ENCODE data around the gene CNKSR3. TPM values are rescaled to one million over a fixed set of nuclear protein-coding genes. Genes with fewer than 3 reads are reported as not detected.

The CNKSR3 gene
- total RNA-seq, 1 donor from 2014 or later, result 8.5 TPM

DNA sequence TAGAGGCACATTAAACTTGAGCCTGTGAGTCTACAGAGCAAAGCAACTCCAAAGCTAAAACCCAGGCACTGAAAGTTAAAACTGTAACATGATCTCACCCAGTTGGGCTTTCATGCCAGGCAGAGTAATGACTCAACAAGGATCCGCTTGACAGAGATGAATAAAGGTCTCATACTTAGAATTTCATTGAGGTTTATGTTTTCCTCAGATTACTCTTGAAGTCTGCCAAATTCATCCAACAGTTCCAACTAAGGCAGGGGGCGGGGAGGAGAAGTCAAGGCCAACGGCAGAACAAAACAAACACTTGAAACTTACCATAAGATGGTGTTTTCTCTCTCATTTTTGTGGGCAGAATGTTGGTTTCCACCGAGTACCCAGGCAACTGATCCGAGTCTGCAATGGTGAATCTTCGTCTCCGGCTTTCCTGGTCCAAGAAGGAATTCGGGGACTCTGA, 99.8 kb downstream of the CNKSR3 start:
- DNase-seq, result peak; percentile 87

DNA sequence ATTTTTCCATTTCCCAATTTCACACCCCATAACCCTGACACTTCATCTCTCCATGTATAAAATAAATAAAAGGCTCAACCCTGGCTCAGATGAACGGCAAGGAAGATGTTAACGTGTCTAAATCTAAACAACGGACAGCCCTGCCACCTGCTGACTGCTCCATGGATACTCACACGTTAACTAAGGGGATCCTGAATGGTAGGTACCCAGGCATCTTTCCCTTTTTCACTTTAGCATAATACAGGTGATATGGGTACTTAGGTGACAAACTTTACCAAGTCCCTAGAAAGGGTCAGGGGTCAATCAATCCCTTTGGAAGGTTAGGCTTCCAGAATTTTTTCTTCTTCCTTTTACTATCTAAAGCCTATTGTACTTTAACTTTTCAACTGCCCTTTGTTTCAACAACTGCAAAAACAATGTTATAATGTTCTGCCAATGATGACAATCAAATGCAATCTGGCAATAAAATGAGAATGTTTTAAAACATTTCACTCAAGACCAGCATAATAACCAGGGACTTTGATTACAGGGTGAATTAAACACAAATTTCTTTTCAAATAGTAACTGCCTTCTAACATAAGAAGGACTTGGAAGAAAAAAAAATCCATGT, 101.5 kb downstream of the CNKSR3 start:
- no peak for DNase-seq

DNA sequence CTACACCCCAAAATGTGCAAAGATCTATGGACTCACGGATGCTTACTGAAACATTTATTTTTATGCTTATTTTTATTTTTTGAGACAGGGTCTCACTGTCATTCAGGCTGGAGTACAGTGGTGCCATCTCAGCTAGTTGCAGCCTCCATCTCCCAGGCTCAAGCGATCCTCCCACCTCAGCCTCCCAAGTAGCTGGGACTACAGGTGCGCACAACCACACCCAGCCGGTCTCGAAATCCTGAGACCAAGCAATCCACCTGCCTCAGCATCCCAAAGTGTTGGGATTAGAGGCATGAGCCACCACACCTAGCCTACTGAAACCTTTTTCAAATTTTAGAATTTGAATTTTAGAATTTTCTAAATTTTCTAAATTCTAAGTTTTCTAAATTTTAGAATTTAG, 103.0 kb downstream of the CNKSR3 start:
- no peak for DNase-seq

DNA sequence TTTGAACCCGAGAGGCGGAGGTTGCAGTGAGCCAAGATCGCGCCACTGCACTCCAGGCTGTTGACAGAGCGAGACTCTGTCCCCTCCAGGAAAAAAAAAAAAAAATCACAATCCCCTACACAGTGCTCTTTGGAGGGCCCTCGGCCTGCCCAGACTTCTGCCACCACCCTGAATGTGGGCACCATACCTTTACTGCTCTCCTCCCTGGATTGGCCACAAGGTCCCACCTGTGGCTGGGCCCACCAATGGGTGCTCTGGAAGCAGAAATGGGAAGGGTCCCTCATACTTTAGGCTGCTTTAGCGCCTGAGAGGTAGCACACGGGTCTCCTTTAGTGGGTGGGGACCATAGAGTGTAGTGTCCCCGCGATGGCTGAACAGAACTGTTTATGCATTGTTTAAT, 103.6 kb downstream of the CNKSR3 start:
- DNase-seq, result no peak

DNA sequence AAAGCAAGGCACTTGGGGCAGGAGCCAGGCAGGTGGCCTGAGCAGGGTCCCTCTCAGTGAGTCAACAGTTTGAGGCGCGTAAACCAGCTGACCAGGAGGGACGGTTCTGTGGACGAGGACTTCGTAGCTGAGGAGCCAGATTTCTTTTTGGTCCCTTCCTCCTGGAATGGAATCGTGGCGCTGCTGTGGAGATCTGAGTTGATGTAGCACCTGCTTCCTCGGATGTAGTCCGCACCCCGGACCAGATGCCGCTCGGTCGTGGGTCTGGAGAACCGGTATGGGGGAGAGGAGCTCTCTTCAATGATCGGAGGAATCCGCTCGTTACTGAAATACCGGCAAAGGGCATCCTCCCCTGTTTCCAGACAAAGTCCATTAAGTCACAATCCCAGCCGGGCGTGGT, 104.2 kb downstream of the CNKSR3 start:
- DNase-seq, result no peak

DNA sequence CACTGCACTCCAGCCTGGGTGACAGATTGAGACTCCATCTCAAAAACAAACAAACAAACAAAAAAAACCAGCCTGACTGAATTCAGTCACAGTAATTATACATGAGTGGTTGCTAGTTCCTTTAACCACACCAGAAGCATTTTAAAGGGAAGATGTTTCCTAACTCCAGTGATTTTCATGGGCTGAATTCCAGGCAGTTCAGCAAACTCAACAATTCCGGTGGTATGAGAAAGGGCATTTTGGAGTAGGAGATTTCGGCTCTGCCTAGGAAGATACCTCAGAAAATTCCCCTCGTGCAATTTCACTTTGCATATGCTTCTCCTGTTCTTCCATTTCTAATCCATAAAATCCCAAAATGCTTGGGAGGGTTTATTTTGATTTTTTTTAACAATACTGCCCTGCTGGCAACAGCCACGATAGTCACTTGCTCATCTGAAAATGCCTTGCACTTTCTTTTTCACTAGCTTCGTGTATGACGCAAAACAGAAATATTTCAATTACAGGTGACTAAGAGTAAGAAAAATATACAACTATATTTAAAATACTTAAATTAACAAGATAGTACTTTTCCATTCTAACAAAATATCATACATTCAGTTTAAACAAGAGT, 105.6 kb downstream of the CNKSR3 start:
- DNase-seq, result no peak

DNA sequence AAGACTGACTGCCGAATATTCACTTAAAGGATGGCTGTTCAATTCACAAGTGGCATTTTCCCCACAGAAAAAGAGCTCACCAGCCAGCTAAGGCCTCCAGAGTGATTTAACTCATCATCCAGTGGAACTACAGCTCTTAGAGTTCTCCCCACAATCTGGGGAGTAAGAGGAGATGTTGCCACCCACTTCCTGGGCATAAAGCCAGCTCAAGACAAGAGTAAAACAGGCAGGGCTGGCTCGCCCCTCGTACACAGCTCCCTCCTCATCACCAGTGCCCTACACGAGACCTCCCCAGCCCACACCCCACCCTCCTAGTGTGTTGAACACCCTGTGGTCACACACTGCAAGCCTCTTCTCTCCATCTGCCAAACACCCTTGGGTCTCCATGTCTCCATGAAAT, 106.7 kb downstream of the CNKSR3 start:
- no peak for DNase-seq

DNA sequence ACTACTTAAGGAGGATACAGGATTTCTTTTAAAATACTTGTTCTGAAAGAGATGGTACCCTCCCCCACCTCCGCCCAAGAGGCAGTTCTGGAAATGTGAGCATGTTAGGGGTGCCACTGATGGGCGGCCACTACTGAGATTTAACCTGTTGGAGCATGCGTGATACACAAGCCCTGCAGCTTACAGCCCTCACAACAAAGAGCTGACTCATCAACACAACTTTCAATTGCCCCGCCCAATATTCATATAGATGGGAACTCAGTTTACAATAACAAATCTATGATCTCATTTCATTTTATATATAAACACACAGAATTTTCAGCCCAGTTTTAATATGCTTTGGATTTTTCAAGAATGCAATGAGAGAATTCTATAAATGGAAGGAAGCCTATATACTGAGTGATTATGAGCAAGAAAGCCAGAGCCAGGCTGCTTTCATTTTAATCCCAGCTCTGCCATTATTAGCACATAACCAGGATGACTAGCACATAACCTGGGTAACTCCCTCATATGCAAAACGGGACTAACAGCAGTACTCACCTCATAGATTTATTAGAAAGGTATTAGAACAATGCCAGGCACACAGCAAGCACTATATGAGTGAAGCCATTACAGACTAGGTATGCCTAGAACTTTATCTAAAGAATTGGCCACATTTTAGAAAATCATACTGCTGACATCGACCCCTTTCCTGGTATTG, 108.3 kb downstream of the CNKSR3 start:
- DNase-seq, result peak; percentile 7

DNA sequence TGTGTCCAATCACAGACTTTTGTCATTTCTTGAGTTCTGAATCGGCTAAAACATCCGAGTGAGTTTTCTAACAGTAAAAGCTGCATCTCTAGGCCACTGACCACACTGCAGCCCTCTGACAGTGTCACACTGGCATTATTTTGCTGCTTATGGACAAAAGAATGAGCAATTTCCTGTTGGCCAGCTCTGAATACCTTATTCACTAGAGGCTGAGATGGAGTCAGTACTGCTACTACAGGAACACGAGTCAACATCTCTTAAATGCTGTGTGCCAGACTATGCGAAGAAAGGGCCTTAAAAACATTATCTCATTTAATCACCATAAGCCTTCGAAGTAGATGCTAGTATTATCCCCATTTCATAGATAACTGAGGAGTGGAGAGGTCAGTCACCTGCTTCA, 111.4 kb downstream of the CNKSR3 start:
- no peak for DNase-seq

DNA sequence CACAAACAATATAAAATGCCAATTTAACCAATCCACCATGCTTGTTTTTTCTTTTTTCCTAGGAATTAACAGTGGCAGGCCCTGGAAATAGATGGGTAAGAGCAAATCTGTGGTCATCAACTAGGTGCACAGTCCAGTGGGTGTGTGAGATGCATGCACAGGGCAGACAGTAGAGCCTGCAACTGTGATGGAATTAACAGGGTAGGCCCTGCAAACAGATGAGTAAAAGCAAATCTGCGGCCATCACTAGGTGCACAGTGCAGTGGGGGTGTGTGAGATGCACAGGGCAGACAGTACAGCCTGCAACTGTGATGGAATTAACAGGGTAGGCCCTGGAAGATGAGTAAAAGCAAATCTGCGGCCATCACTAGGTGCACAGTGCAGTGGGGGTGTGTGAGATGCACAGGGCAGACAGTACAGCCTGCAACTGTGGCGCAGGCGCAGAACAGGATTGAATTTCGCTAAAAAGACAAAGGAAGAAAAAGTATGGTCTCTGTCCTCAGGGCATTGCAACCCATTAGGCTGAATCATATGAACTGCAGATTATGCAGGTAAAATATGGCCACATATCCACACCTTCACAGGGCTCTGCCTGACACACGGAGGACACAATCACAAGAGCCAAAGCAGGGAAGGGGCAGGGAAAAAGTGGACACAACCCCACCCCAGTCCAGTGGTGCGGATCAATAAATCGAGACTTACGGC, 112.8 kb downstream of the CNKSR3 start:
- DNase-seq, result no peak

DNA sequence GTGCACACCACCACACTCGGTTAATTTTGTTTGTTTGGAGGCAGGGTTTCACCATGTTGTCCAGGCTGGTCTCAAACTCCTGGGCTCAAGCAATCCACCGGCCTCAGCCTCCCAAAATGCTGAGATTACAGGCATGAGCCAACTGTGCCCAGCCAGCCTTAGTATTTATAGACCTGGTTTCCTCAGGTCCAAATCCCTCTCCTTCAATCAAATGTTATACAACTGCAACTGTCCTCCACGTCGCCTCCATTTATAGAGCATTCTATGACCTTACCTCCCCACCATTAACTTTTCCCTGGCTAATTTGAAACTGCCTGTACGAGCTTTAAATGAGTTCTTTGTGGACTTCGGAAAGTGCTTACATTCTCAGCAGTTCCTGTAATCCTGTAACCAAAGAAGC, 114.6 kb downstream of the CNKSR3 start:
- no peak for DNase-seq

DNA sequence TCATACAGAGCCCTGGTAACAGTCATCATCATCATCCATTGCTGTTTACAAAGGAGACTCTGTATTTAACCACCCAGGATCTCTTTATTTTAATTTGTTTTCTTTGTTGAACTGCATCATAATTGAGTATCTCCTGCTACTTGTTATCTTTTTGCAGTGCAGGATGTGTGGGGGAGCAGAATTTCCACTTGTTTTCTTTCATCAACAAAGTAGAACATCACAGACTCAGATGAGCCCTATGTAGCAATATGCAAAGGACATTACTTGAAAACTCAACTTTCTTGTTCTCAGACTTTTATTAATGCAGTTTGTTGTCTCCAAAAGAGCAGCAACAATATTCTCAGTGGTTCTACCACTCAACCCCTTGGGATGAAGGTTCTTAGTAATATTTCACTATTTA, 115.2 kb downstream of the CNKSR3 start:
- DNase-seq, result no peak

DNA sequence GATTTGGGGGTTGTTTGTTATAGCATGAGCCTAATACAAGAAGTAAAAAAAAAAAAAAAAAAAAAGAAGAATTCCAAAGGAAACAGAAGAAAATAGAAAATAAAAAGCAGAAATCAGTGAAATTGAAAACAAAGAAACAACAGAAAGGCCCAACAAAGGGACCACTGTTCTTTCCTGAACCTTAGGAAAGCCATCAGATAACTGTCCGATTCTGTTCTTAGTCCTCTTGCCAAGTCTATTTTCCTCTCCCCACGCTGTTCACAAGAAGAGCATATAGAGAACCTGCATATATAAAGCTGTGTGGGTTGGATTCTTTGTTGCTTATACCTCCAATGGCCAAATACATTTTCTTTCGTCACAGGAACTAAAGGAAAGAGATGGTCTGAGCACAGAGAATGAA, 115.9 kb downstream of the CNKSR3 start:
- no peak for DNase-seq

DNA sequence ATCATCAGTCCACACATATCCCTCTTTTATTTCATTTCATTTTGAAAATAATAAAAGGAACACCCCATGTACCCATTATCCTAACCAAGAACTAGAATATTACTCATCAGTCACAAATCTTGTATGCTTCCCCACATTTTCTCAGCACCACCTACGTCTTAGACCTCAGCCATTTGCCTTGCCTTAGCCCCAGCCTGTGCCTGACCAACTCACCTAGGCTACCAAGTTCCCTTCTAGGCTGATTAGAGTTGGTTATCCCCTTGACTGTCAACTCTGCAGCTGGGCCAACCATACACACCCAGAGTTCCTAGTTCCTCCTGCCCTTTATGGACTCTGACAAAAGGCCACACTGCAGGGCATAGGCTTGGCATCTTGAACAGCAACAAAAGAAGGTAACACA, 120.5 kb downstream of the CNKSR3 start:
- no peak for DNase-seq

DNA sequence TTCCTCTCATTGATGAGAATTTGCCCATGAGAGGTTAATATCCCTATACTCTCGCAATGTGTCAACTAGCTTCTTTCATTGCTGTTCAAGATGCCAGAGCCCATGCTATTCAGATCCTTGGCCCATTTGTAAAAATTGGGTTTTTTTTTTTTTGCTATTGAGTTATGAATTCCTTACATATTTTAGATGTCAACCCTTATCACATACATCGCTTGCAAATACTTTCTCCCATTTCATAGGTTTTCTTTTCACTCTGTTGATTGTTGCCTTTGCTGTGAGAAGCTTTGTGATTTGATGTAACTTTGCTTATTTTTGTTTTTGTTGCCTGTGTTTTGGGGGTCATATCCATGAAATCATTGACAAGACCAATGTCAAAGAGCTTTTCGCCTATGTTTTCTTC, 121.7 kb downstream of the CNKSR3 start:
- no peak for DNase-seq

DNA sequence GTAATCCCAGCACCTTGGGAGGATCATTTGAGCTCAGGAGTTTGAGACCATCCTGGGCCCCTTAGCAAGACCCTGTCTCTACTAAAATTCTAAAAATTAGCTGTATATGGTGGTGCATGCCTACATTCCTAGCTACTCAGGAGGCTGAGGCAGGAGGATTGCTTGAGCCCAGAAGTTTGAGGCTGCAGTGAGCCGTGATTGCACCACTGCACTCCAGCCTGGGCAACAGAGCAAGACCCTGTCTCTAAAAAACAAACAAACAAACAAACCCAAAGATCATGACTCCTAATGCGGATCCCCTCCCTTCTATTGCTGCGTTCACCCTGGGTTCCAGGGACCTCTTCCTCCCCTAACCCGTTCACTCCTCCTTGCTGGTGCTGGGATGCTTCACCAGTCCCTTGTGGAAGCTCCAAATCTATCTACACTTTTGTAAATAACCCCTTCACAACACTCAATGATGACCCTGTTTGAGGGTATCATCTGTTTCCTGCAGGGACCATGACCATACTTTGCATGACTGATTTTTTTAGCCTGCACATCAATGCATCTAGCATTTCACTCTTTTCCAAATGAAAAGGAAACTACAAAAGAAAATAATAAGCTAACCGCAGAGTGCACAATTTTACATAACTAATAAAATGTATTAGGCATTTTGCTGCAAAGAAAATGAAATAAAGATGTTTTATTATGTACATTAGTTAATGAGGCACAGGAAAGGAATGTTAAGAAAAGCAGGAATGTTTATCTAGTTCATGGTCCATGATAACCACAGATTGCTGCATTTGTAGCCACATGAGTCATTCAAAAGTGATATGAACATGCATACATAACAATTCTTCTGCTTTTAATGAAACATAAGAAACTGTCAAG, 123.4 kb downstream of the CNKSR3 start:
- peak; percentile 27 for DNase-seq

DNA sequence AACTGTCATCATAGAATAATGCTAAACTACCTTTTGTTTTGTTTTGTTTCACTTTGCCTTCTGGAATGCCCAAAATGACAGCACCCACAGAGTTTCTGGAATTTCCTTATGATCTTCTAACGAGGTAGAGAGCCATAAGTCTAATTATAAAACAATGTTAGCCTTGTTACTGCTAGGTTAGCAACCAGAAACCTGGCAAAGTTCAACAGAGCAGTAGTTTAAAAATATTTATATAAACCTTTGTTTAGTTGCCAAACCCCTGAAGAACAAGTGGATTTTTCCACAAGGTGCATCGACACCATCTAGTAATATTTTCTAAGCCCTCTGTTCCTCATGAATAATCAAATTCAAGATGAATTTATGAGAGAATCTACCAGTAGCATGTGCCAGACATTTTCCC, 126.3 kb downstream of the CNKSR3 start:
- DNase-seq, result no peak

DNA sequence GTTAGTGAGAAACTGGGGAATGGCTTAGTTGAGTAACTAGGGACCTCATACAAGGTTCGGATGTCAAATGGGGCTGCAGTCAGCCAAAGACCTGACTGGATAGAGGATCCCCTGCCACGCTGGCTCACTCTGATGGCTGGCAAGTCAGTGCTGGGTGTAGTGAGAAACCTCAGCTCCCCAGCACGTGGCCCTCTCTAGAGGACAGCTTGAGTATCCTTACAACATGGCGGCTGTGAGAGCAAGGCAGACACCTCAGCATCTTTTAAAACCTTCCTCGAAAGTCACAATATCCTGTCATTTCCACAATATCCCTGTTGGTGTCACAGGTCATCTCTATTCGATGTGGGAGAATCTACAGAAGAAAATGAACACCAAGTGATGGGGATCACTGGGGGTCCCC, 127.2 kb downstream of the CNKSR3 start:
- no peak for DNase-seq

DNA sequence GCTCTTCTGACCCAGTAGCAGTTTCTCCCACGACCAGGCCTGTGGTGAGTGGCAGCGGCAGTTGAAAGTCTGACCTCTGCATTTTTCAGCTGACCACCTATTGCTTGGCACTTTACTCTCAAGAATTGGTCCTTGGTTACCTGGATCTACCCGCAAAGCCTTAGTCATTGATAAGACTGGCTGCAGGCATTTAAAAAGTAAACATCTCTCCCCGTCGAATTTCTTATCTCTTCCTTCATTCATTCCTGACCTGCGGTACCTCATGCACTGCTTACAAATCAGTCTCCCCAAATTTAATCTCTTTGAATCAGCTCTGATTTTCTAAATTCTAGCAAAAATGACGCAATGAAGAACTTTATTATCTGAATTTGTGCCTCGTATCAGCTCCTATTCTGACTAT, 127.7 kb downstream of the CNKSR3 start:
- DNase-seq, result no peak

DNA sequence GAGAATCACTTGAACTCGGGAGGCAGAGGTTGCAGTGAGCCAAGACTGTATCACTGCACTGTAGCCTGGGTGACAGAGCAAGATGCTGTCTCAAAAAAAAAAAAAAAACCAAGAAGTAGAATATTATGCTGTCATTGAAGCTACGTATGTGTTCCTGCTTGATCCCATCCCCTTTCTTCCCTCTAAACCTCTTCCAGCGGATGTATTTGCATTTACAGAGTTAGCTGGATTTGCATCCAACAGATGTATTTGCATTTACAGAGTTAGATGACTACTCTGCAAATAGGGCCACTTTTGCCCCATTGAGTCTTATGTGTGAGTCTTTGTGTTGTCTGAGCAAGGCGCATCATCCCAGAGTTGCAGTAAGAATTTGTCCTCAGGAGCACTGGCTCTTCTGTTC, 128.9 kb downstream of the CNKSR3 start:
- no peak for DNase-seq

DNA sequence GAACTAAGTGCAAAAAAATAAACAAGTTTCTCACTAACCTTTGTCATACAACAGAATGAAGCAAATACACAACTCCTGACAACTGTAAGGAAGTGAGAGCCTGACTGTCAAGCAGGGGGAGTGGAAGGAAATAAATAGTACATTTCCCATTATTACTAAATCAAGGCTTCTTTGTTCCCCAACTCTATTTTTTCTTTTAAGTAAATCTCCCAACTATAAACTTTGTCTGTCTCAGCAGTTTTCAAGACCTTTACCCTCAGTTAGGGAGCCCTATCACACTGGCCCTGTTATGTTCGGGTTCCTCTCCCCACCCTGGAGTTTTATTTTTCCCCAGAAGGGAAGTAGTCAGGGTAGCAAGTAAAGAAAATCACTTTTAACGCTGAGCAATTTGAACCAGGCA, 129.7 kb downstream of the CNKSR3 start:
- peak; percentile 4 for DNase-seq

DNA sequence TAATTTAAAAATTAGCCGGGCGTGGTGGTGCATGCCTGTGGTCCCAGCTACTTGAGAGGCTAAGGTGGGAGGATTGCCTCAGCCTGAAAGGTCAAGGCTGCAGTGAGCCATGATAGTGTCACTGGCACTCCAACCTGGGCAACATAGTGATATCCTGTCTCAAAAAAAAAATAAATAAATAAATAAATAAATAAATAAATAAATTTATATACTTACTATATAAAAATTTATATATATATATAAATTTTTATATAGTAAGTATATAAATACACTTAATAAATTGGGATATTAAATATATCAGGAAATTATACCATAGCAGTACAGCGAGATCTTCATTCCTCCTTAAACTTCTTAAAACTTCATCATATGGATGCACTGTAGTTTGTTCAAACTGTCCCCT, 130.9 kb downstream of the CNKSR3 start:
- no peak for DNase-seq

Data from skin of body (tissue), 2 donors.